Left cardiac atrium (tissue), 4 donors: ENCODE measurements around the gene PLA2G3. TPM values are rescaled to one million over a fixed set of nuclear protein-coding genes. Genes with fewer than 3 reads are reported as not detected.
A peak's percentile ranks its signal among the peaks of the same experiment; 100 is the strongest.

Experiments used
- ATAC-seq, 2 donors: fragments of 200-7000 bp; cut with Tn5 transposase; one replicate each; pipeline ENCODE4 v1.9.1; 2020; ENCODE audit warnings: mild to moderate bottlenecking in 2 of 2, moderate library complexity in 2 of 2
- DNase-seq: peaks from one replicate; pipeline ENCODE4 v3.0.0-alpha.2; 2020
- intact Hi-C, 2 donors: fragments of 100-400 bp; cut with DNase I; formaldehyde crosslinking; loops; one replicate each; pipeline versions ENCODE4 v1.14.1 to v1.15.1; 2022 to 2023
- total RNA-seq, 2 donors: library from RNA; stranded (reverse); fragmentation: NEBNext Ultra II Directional; extraction: Animal tissue kit (Norgen Biotek cat#: 25700); gene quantifications; one replicate each; pipeline ENCODE4 v1.2.1, GENCODE V29; 2021
- donor health status: DM: no; HTN: yes; CAD: no.
- donor health status: DM: no; HTN: yes; CAD: no; lungs with severe emphysema.
- donor health status: DM: yes; HTN: yes; CAD: no.
- donor health status: Dilated cardiomyopathy.

The PLA2G3 gene
- total RNA-seq, 2 donors from 2014 or later, result not detected

GRCh38 chr22:31150615-31151014, 10.3 kb upstream of the PLA2G3 start:
- intact Hi-C loops, result loop anchor here in 1 of 2 donors (10.0 kb wide), 2 partner anchors 66 to 206 kb away; partner anchors contain the start of gene SMTN
- ATAC-seq (no peak), DNase-seq (no peak)

- intact Hi-C loops, result loop anchor here (1.0 to 5.0 kb wide), 4 partner anchors 42 to 200 kb away; partner anchors contain the start of gene SELENOM (in 2 of the 2)
- ATAC-seq (peak; percentile 97), DNase-seq (peak; percentile 82)
Measured at GRCh38 chr22:31148953-31149627, 8.8 kb upstream of the PLA2G3 start.

GRCh38 chr22:31148488-31148887, 8.2 kb upstream of the PLA2G3 start:
- intact Hi-C loops, result loop anchor here (1.0 to 5.0 kb wide), 4 partner anchors 41 to 200 kb away; partner anchors contain the start of gene SELENOM (in 2 of the 2)
- DNase-seq (no peak), ATAC-seq (peak; percentile 70 to 77)

- ATAC-seq, result no peak
- DNase-seq, result no peak
- intact Hi-C loops, result no loop called here
Measured at GRCh38 chr22:31144223-31144622, 3.9 kb upstream of the PLA2G3 start.

- DNase-seq, result no peak
- intact Hi-C loops, result no loop called here
- peak; percentile 52 to 83 for ATAC-seq
Measured at GRCh38 chr22:31143537-31143936, 3.2 kb upstream of the PLA2G3 start.

GRCh38 chr22:31143038-31143437, 2.7 kb upstream of the PLA2G3 start:
- DNase-seq, result no peak
- intact Hi-C loops, result no loop called here
- peak; percentile 15 to 42 for ATAC-seq

GRCh38 chr22:31142285-31142684, 2.0 kb upstream of the PLA2G3 start:
- ATAC-seq, result no peak
- intact Hi-C loops, result no loop called here
- DNase-seq, result no peak

GRCh38 chr22:31141551-31141950, 1.2 kb upstream of the PLA2G3 start:
- no peak for DNase-seq
- no peak for ATAC-seq
- intact Hi-C loops, result no loop called here

- intact Hi-C loops, result no loop called here
- no peak for DNase-seq
- ATAC-seq, result no peak
Measured at GRCh38 chr22:31140746-31141145, 438 bp upstream of the PLA2G3 start.

GRCh38 chr22:31139066-31139465, 1.2 kb downstream of the PLA2G3 start:
- DNase-seq (no peak), ATAC-seq (no peak)
- intact Hi-C loops, result no loop called here

GRCh38 chr22:31138126-31138525, 2.2 kb downstream of the PLA2G3 start:
- ATAC-seq (no peak), DNase-seq (no peak)
- intact Hi-C loops, result no loop called here

- DNase-seq (no peak), ATAC-seq (no peak)
Measured at GRCh38 chr22:31137721-31138120, 2.6 kb downstream of the PLA2G3 start.

GRCh38 chr22:31136711-31137110, 3.6 kb downstream of the PLA2G3 start:
- DNase-seq, result no peak
- intact Hi-C loops, result no loop called here

More at GRCh38 chr22:31137721-31138120, 2.6 kb downstream of the PLA2G3 start:
- intact Hi-C loops, result no loop called here

GRCh38 chr22:31136155-31136554, 4.2 kb downstream of the PLA2G3 start:
- no peak for DNase-seq
- ATAC-seq, result no peak

More at GRCh38 chr22:31136711-31137110, 3.6 kb downstream of the PLA2G3 start:
- no peak for ATAC-seq

GRCh38 chr22:31135706-31136105, 4.6 kb downstream of the PLA2G3 start:
- intact Hi-C loops, result no loop called here
- DNase-seq, result no peak
- no peak for ATAC-seq

More at GRCh38 chr22:31136155-31136554, 4.2 kb downstream of the PLA2G3 start:
- intact Hi-C loops, result no loop called here

- DNase-seq (no peak), ATAC-seq (no peak)
- intact Hi-C loops, result no loop called here
Measured at GRCh38 chr22:31134688-31135087, 5.6 kb downstream of the PLA2G3 start.

- ATAC-seq, result no peak
- intact Hi-C loops, result no loop called here
- no peak for DNase-seq
Measured at GRCh38 chr22:31133911-31134310, 6.4 kb downstream of the PLA2G3 start.

- DNase-seq, result no peak
- ATAC-seq, result no peak
- intact Hi-C loops, result no loop called here
Measured at GRCh38 chr22:31130873-31131272, 9.4 kb downstream of the PLA2G3 start.

GRCh38 chr22:31128156-31128555, 12.2 kb downstream of the PLA2G3 start:
- DNase-seq, result no peak
- no peak for ATAC-seq
- intact Hi-C loops, result no loop called here

GRCh38 chr22:31127181-31127772, 13.0 kb downstream of the PLA2G3 start:
- DNase-seq (no peak), ATAC-seq (no peak)
- intact Hi-C loops, result no loop called here

- intact Hi-C loops, result no loop called here
- no peak for DNase-seq
- ATAC-seq, result no peak
Measured at GRCh38 chr22:31126869-31127175, 13.5 kb downstream of the PLA2G3 start.
